LNCAP (cell line): ENCODE data around the gene SORCS2.

Experiments
- TF ChIP-seq, protein P1 (sequence below): fragments of 450-650 bp; IDR thresholded peaks from 2 replicates; pipeline ENCODE4 v1.5.1; 2017; ENCODE audit warnings: mild to moderate bottlenecking

SORCS2 gene

GRCh38 chr4:7336067-7336569 is 143.8 kb downstream of the SORCS2 start:
- TF ChIP-seq, protein P1, sequence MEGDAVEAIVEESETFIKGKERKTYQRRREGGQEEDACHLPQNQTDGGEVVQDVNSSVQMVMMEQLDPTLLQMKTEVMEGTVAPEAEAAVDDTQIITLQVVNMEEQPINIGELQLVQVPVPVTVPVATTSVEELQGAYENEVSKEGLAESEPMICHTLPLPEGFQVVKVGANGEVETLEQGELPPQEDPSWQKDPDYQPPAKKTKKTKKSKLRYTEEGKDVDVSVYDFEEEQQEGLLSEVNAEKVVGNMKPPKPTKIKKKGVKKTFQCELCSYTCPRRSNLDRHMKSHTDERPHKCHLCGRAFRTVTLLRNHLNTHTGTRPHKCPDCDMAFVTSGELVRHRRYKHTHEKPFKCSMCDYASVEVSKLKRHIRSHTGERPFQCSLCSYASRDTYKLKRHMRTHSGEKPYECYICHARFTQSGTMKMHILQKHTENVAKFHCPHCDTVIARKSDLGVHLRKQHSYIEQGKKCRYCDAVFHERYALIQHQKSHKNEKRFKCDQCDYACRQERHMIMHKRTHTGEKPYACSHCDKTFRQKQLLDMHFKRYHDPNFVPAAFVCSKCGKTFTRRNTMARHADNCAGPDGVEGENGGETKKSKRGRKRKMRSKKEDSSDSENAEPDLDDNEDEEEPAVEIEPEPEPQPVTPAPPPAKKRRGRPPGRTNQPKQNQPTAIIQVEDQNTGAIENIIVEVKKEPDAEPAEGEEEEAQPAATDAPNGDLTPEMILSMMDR = peak; percentile 28; the same call in 1 of the 2 replicates

- TF ChIP-seq, protein P1 = no peak
Measured at GRCh38 chr4:7336732-7337131, 144.4 kb downstream of the SORCS2 start.

DNA sequence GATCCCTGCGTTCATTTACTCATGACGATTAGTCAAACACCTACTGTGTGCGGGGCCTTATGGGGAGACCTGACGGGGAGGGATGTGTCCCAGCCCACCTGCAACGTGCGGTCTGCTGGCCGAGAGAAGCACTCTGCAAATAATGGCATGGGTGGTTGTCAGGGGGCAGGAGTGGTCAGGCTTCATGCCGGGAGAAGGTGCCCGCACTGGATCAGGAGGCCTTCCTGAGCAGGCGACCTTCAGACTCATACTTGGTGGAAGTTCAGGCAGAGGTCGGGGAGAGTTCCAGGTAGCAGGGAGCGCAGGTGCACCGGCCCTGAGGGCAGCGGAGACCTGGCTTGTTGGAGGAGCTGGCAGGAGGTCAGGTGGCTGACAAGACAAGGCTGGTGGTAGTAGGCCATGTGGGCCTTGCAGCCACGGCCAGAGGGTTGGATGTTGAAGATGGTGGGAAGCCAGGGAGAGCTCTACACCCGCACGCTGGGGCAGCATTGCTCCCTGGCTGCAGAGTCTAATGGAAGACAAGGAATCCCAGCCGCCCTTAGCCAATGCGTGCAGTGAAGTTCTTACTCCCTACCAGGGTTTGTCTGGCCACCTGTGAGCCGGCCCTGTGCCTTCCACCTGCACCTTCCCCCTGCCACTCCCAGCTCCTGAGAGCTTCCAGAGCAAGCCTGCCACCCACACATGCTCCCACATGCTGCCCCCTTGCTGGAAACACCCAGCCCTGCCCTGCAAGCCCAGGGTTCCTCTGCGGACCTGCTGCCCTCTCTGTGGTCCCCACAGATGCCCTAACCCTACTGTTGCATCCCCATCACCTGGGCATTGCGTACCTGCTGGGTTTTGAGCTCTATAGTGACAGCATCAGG is 145.1 kb downstream of the SORCS2 start:
- TF ChIP-seq, protein P1 = no peak

DNA sequence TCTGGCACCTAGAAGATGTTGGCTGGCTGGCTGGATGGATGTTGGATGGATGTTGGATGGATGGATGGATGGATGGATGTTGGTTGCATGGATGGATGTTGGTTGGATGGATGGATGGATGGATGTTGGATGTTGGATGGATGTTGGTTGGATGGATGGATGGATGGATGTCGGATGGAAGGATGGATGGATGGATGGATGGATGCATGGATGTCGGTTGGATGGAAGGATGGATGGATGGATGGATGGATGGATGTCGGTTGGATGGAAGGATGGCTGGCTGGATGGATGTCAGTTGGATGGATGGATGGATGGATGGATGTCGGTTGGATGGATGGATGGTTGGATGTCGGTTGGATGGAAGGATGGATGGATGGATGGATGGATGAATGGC is 145.7 kb downstream of the SORCS2 start:
- TF ChIP-seq, protein P1 = no peak

DNA sequence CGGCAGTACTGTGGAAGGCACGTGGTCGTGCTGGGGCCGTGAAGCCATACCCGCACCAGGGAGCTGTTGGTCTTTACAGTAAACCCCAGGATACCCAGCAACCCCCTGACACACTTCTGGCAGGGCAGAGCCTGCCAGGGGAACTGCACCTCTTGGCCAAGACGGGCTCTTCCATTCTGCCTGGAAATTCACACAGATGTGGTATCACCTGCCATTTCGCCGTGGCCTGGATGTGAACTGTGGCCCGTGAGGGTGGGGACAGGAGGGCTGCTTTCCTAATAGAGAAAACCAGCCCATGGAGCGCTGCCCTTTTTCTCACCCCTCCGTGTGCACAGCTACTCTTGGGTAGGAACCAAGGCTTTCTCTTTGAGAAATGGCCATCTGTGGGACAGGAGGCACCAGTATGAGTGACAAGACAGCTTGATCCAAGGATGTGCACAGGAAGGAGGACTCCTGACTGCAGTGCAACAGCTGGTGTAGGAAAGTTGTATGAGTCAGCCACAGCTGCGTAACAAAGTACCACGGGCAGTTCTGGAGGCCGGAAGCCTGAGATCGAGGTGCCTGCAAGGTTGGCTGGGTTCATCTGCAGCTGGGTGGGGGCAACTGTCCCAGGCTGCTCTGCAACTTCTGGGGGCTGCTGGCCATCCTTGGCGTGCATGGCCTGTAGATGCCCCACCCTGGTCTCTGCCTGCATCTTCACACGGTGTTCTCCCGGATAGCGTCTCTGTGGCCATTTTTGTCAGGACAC is 146.7 kb downstream of the SORCS2 start:
- TF ChIP-seq, protein P1 = no peak

DNA sequence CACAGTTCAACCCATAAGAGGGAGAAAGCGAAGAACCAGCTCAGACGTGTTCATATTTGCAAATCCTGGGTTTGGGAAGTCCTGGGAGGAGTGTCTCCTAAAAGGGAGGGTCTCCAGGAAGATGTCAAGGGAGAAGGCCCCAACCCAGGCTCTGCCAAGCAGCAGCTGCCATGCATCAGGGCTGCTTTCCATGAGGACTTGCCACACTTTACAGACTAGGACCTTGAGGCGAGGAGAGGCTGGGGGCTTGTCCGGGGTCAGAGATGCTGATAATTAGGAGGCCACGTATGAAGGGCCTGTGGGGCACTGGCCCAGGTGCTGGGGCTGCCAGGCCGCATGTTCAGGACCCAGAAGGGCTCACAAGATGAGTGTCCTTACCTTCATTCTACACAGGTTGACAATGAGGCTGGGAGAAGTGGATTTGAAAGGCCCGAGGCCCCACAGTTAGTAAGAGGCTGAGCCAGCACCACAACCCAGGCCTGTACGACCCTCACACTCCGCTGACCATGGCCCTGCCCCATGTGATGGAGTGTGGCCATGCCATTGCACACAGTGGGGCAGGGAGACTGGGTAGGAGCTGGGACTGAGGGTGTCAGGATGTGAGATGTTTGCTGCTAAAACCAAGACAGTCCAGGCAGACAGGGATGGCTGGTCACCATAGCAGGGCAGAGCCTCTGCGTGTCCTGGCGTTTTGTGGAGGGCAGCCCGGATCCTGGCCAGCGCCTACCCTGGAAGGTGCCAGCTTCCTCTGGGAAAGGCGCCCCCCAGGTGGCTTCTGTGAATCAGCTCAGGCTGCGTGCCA is 147.6 kb downstream of the SORCS2 start:
- TF ChIP-seq, protein P1 = no peak
